DND-41 (cell line): ENCODE data around the gene MAPK12.
A peak's percentile ranks its signal among the peaks of the same experiment; 100 is the strongest.

Experiments
- ATAC-seq: fragments of 200-7000 bp; cut with Tn5 transposase; 3 replicates; pipeline ENCODE4 v1.9.1; 2021; ENCODE audit warnings: low read depth; ENCODE audit not compliant: insufficient read depth
- DNase-seq: peaks from one replicate; pipeline ENCODE4 v3.0.0-alpha.2; 2020
- H2AFZ ChIP-seq: 2 replicates; pipeline ENCODE4 v1.6.0; 2012; ENCODE audit warnings: low read depth, low read length
- H3K27ac ChIP-seq: 2 replicates; pipeline ENCODE4 v1.5.1; 2012; ENCODE audit warnings: low read length, inconsistent platforms
- H3K27me3 ChIP-seq: fragments of 200-600 bp; sonication (generic); 2 replicates; pipeline ENCODE4 v1.6.0; 2012; ENCODE audit warnings: low read length, mild to moderate bottlenecking, inconsistent platforms; ENCODE audit not compliant: insufficient read depth, poor library complexity
- H3K36me3 ChIP-seq: 2 replicates; pipeline ENCODE4 v1.5.1; 2012; ENCODE audit warnings: low read length, inconsistent platforms; ENCODE audit not compliant: insufficient read depth
- H3K4me1 ChIP-seq: 2 replicates; pipeline ENCODE4 v1.5.1; 2012; ENCODE audit warnings: mild to moderate bottlenecking, low read length; ENCODE audit not compliant: insufficient read depth
- H3K4me2 ChIP-seq: 2 replicates; pipeline ENCODE4 v1.6.0; 2012; ENCODE audit warnings: mild to moderate bottlenecking, moderate library complexity, low read length, inconsistent platforms; ENCODE audit not compliant: insufficient read depth
- H3K4me3 ChIP-seq, 2 experiments: fragments of 200-600 bp in 1 of 2; shearing (Covaris generic) in 1 of 2; 2 replicates each; pipeline ENCODE4 v1.5.1; 2012 to 2016; ENCODE audit warnings: inconsistent platforms in 2 of 2, low read length in 2 of 2, mild to moderate bottlenecking in 2 of 2, low read depth in 1 of 2, moderate library complexity in 1 of 2
- H3K79me2 ChIP-seq: 2 replicates; pipeline ENCODE4 v1.6.0; 2012; ENCODE audit warnings: low read length, inconsistent platforms; ENCODE audit not compliant: insufficient read depth
- H3K9ac ChIP-seq: 2 replicates; pipeline ENCODE4 v1.6.0; 2012; ENCODE audit warnings: low read depth, mild to moderate bottlenecking, inconsistent platforms, low read length, moderate library complexity
- H3K9me3 ChIP-seq: 2 replicates; pipeline ENCODE4 v1.5.1; 2012; ENCODE audit warnings: low read length, moderate library complexity, mild to moderate bottlenecking, inconsistent platforms; ENCODE audit not compliant: insufficient read depth, severe bottlenecking
- H4K20me1 ChIP-seq: 2 replicates; pipeline ENCODE4 v1.6.0; 2012; ENCODE audit warnings: low read length; ENCODE audit not compliant: insufficient read depth
- CTCF ChIP-seq: IDR thresholded peaks from 2 replicates; pipeline ENCODE4 v1.5.1; 2012; ENCODE audit warnings: borderline replicate concordance, low read length, moderate library complexity, mild to moderate bottlenecking; ENCODE audit not compliant: poor library complexity, severe bottlenecking; ENCODE audit errors: extremely low read depth
- EZH2 ChIP-seq: IDR thresholded peaks from 3 replicates; pipeline ENCODE4 v1.6.1; 2012; ENCODE audit warnings: borderline replicate concordance, low read depth, mild to moderate bottlenecking, moderate library complexity, low read length, inconsistent platforms; ENCODE audit not compliant: severe bottlenecking

Gene MAPK12

GRCh38 chr22:50253046-50253915 lies 8.2 kb downstream of the MAPK12 start:
- Histone ChIP-seq H3K27ac (no peak overlapping the region), H3K36me3 (peaks cover 23% of the 10 kb centered on the region), H3K4me1 (peaks cover 28% of the 10 kb centered on the region), H3K79me2 (peaks cover 21% of the 10 kb centered on the region), H4K20me1 (peaks cover 17% of the 10 kb centered on the region), H3K4me3 (no peak overlapping the region), H3K9me3 (no peaks in the 10 kb centered on the region), H2AFZ (no peak overlapping the region), H3K27me3 (no peaks in the 10 kb centered on the region), H3K4me2 (no peak overlapping the region), H3K9ac (no peak overlapping the region)
- DNase-seq: no peak
- TF ChIP-seq CTCF (no peak), EZH2 (no peak)
- ATAC-seq: no peak

- H3K9ac ChIP-seq: peak overlapping the region; percentile 100
Measured at GRCh38 chr22:50252082-50253045, 9.1 kb downstream of the MAPK12 start.

GRCh38 chr22:50251477-50252081 lies 9.9 kb downstream of the MAPK12 start:
- Histone ChIP-seq H3K9ac (peak overlapping the region; percentile 100), H3K4me3 (peak overlapping the region in 1 of 2 experiments; percentile 100; a peak in 2 of 4 replicates), H3K36me3 (peaks cover 35% of the 10 kb centered on the region), H4K20me1 (peaks cover 26% of the 10 kb centered on the region), H3K79me2 (peaks cover 24% of the 10 kb centered on the region), H3K4me2 (peak overlapping the region; percentile 100), H2AFZ (peak overlapping the region; percentile 98), H3K9me3 (no peaks in the 10 kb centered on the region), H3K27me3 (no peaks in the 10 kb centered on the region), H3K4me1 (peaks cover 31% of the 10 kb centered on the region), H3K27ac (peak overlapping the region; percentile 56)
- TF ChIP-seq CTCF (no peak), EZH2 (no peak)
- no peak for ATAC-seq
- no peak for DNase-seq

More at GRCh38 chr22:50252082-50253045, 9.1 kb downstream of the MAPK12 start:
- H3K4me3 ChIP-seq: peak overlapping the region in 1 of 2 experiments; percentile 100; a peak in 1 of 4 replicates
- peak overlapping the region; percentile 100 for H3K4me2 ChIP-seq
- H3K9me3 ChIP-seq: no peaks in the 10 kb centered on the region
- peaks cover 23% of the 10 kb centered on the region for H4K20me1 ChIP-seq
- H3K79me2 ChIP-seq: peaks cover 21% of the 10 kb centered on the region
- peaks cover 28% of the 10 kb centered on the region for H3K4me1 ChIP-seq
- 0 out of 2 replicates have a peak overlapping the region, but pooled peaks have one; percentile 98 for H2AFZ ChIP-seq
- DNase-seq (peak; percentile 64), ATAC-seq (peak; percentile 43)
- no peak overlapping the region for H3K27ac ChIP-seq
- no peaks in the 10 kb centered on the region for H3K27me3 ChIP-seq
- peaks cover 32% of the 10 kb centered on the region for H3K36me3 ChIP-seq
- no peak for TF ChIP-seq EZH2
- peak; percentile 77 for TF ChIP-seq CTCF
